H9 (cell line): ENCODE data around the gene HEXA. TPM values are rescaled to one million over a fixed set of nuclear protein-coding genes. Genes with fewer than 3 reads are reported as not detected.

Experiments
- DNase-seq: peaks from one replicate; pipeline ENCODE4 v3.0.0-alpha.2; 2017
- H2AFZ ChIP-seq: one replicate; pipeline ENCODE4 v1.6.1; 2013; ENCODE audit warnings: mild to moderate bottlenecking, low read length, control low read depth, moderate library complexity
- H2AK5ac ChIP-seq: 2 replicates; pipeline ENCODE4 v1.6.1; 2013; ENCODE audit warnings: low read length, control low read depth, mixed read lengths; ENCODE audit not compliant: insufficient read length
- H2BK120ac ChIP-seq: one replicate; pipeline ENCODE4 v1.6.1; 2013; ENCODE audit warnings: low read depth, mild to moderate bottlenecking, low read length, control low read depth, inconsistent platforms; ENCODE audit not compliant: poor library complexity, severe bottlenecking
- H2BK12ac ChIP-seq: 2 replicates; pipeline ENCODE4 v1.6.1; 2013; ENCODE audit warnings: low read length, control low read depth, mixed read lengths, low read depth; ENCODE audit not compliant: insufficient read length
- H2BK15ac ChIP-seq: 2 replicates; pipeline ENCODE4 v1.6.1; 2013; ENCODE audit warnings: low read depth, low read length, control low read depth
- H2BK20ac ChIP-seq: one replicate; pipeline ENCODE4 v1.6.1; 2013; ENCODE audit warnings: low read depth, mild to moderate bottlenecking, low read length, control low read depth, inconsistent platforms; ENCODE audit not compliant: poor library complexity, severe bottlenecking
- H2BK5ac ChIP-seq: 2 replicates; pipeline ENCODE4 v1.6.1; 2013; ENCODE audit warnings: low read length, control low read depth, mixed read lengths; ENCODE audit not compliant: insufficient read length
- H3K14ac ChIP-seq: 2 replicates; pipeline ENCODE4 v1.6.1; 2013; ENCODE audit warnings: low read length, control low read depth; ENCODE audit not compliant: insufficient read depth
- H3K18ac ChIP-seq: 2 replicates; pipeline ENCODE4 v1.6.1; 2013; ENCODE audit warnings: low read depth, mild to moderate bottlenecking, mixed read lengths, low read length, control low read depth; ENCODE audit not compliant: insufficient read length
- H3K23ac ChIP-seq: 2 replicates; pipeline ENCODE4 v1.6.1; 2013; ENCODE audit warnings: low read length, control low read depth, mixed read lengths, low read depth; ENCODE audit not compliant: insufficient read length
- H3K23me2 ChIP-seq: 2 replicates; pipeline ENCODE4 v1.6.1; 2013; ENCODE audit warnings: low read depth, mild to moderate bottlenecking, mixed read lengths, low read length, control low read depth; ENCODE audit not compliant: insufficient read length, poor library complexity, severe bottlenecking
- H3K27ac ChIP-seq: 2 replicates; pipeline ENCODE4 v1.5.1; 2013; ENCODE audit warnings: low read length, control low read depth, mixed read lengths, low read depth; ENCODE audit not compliant: insufficient read length
- H3K27me3 ChIP-seq: 2 replicates; pipeline ENCODE4 v1.6.1; 2013; ENCODE audit warnings: low read length, control low read depth, inconsistent platforms; ENCODE audit not compliant: insufficient read depth
- H3K4ac ChIP-seq: 2 replicates; pipeline ENCODE4 v1.6.1; 2013; ENCODE audit warnings: low read depth, mild to moderate bottlenecking, control low read depth, inconsistent platforms, low read length, moderate library complexity
- H3K4me1 ChIP-seq: 2 replicates; pipeline ENCODE4 v1.6.1; 2013; ENCODE audit warnings: low read length, control low read depth, inconsistent platforms; ENCODE audit not compliant: insufficient read depth
- H3K4me2 ChIP-seq: 2 replicates; pipeline ENCODE4 v1.6.1; 2013; ENCODE audit warnings: low read length, control low read depth, mixed read lengths; ENCODE audit not compliant: insufficient read length, insufficient read depth
- H3K56ac ChIP-seq: 2 replicates; pipeline ENCODE4 v1.6.1; 2013; ENCODE audit warnings: low read depth, mild to moderate bottlenecking, mixed read lengths, low read length, control low read depth; ENCODE audit not compliant: insufficient read length
- H3K79me1 ChIP-seq: 2 replicates; pipeline ENCODE4 v1.6.1; 2013; ENCODE audit warnings: low read depth, mild to moderate bottlenecking, moderate library complexity, low read length, control low read depth, inconsistent platforms; ENCODE audit not compliant: insufficient read depth, poor library complexity, severe bottlenecking
- H3K79me2 ChIP-seq: 2 replicates; pipeline ENCODE4 v1.6.1; 2013; ENCODE audit warnings: low read length, control low read depth, inconsistent platforms; ENCODE audit not compliant: insufficient read depth
- H3K9ac ChIP-seq: 2 replicates; pipeline ENCODE4 v1.6.1; 2013; ENCODE audit warnings: low read length, control low read depth, mixed read lengths; ENCODE audit not compliant: insufficient read length; ENCODE audit errors: extremely low read depth
- H3K9me3 ChIP-seq: one replicate; pipeline ENCODE4 v1.6.1; 2013; ENCODE audit warnings: low read depth, low read length, inconsistent platforms; ENCODE audit not compliant: control insufficient read depth
- H3T11ph ChIP-seq: one replicate; pipeline ENCODE4 v1.6.1; 2013; ENCODE audit warnings: mild to moderate bottlenecking, low read length, control low read depth, inconsistent platforms
- H4K20me1 ChIP-seq: one replicate; pipeline ENCODE4 v1.6.1; 2013; ENCODE audit not compliant: control insufficient read depth, insufficient read length, insufficient read depth
- H4K5ac ChIP-seq: 2 replicates; pipeline ENCODE4 v1.6.1; 2013; ENCODE audit warnings: low read depth, mild to moderate bottlenecking, mixed read lengths, low read length, control low read depth; ENCODE audit not compliant: insufficient read length
- H4K8ac ChIP-seq: replicated peaks from 2 replicates; pipeline ENCODE4 v1.6.1; 2013; ENCODE audit warnings: low read length, control low read depth, mixed read lengths, low read depth; ENCODE audit not compliant: insufficient read length
- H4K91ac ChIP-seq: 2 replicates; pipeline ENCODE4 v1.6.1; 2013; ENCODE audit warnings: low read depth, mild to moderate bottlenecking, moderate library complexity, mixed read lengths, low read length, control low read depth; ENCODE audit not compliant: insufficient read length
- H3K27ac Mint-ChIP-seq, 3 experiments: 2 replicates in 2 of 3; 3 replicates in 1 of 3; pipeline ENCODE4 v1.8.0; 2020 to 2021; ENCODE audit warnings: mixed read lengths in 3 of 3, mild to moderate bottlenecking in 1 of 3, moderate library complexity in 1 of 3
- H3K27me3 Mint-ChIP-seq: 2 replicates; pipeline ENCODE4 v1.8.0; 2021; ENCODE audit warnings: low read depth, mild to moderate bottlenecking, moderate library complexity, mixed read lengths
- H3K36me3 Mint-ChIP-seq, 3 experiments: 2 replicates in 2 of 3; 3 replicates in 1 of 3; pipeline ENCODE4 v1.8.0; 2020 to 2021; ENCODE audit warnings: low read depth in 3 of 3, mixed read lengths in 3 of 3; ENCODE audit not compliant: insufficient read depth in 1 of 3
- H3K4me1 Mint-ChIP-seq, 2 experiments: 2 replicates each; pipeline ENCODE4 v1.8.0; 2020; ENCODE audit warnings: mixed read lengths in 2 of 2
- H3K4me3 Mint-ChIP-seq, 2 experiments: 2 replicates in 1 of 2; 3 replicates in 1 of 2; pipeline ENCODE4 v1.8.0; 2020 to 2021; ENCODE audit warnings: mild to moderate bottlenecking in 2 of 2, mixed read lengths in 2 of 2, moderate library complexity in 1 of 2
- H3K9me3 Mint-ChIP-seq, 2 experiments: 2 replicates in 1 of 2; 3 replicates in 1 of 2; pipeline ENCODE4 v1.8.0; 2020; ENCODE audit warnings: mild to moderate bottlenecking in 2 of 2, mixed read lengths in 2 of 2, moderate library complexity in 1 of 2
- WGBS: extraction: QIAGEN DNeasy Blood & Tissue Kit; methylation state at CpG from one replicate; pipeline ENCODE4 v1.1.7; 2013; ENCODE audit warnings: missing lambda C conversion rate, low lambda C conversion rate, mixed read lengths; ENCODE audit not compliant: insufficient read length; ENCODE audit errors: extremely low coverage; 5-methylcytosine and 5-hydroxymethylcytosine counted together
- total RNA-seq: library from RNA; stranded (reverse); gene quantifications from 2 replicates; pipeline ENCODE4 v1.2.1, GENCODE V29; 2021
- TF ChIP-seq, protein P1 (sequence below): fragments of 200-600 bp; sonication (generic); conservative IDR thresholded peaks from 3 replicates; pipeline ENCODE4 v1.8.0; 2021; ENCODE audit warnings: antibody characterized with exemption, mild to moderate bottlenecking

The HEXA gene
- total RNA-seq, 1 experiment from 2014 or later, result 54.7 TPM

DNA sequence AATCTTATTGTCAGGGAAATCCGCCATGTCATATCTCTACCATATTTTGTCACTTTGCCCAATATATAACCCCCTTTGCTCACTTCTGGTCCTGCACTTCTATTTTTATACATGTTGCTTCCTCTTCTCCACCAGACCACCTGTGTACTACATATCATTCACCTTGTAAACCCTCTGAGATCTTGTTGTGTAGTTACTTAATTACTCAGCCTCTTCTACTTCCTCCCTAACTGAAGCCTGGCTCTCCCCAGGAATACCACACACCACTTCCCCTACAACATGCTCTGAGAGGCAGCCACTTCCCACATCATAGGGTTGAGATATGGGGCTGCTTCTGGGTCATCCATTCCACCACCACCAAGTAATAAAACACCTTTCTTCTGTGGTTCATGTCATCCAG, 10.0 kb downstream of the HEXA start:
- Histone ChIP-seq H4K20me1 (no peaks in the 10 kb centered on the region), H2BK20ac (no peak overlapping the region), H2BK12ac (no peak overlapping the region), H3K79me1 (peaks cover 3% of the 10 kb centered on the region), H3K79me2 (peaks cover 2% of the 10 kb centered on the region; the same call in 1 of the 2 replicates), H2BK120ac (no peak overlapping the region), H3K14ac (no peak overlapping the region), H3K9me3 (no peaks in the 10 kb centered on the region), H3K9ac (no peak overlapping the region), H3K18ac (no peak overlapping the region), H3K4ac (no peak overlapping the region), H3K4me2 (no peak overlapping the region), H4K5ac (no peak overlapping the region), H3T11ph (no peak overlapping the region), H3K23me2 (no peaks in the 10 kb centered on the region), H2AFZ (no peak overlapping the region), H3K27me3 (no peaks in the 10 kb centered on the region), H2AK5ac (no peak overlapping the region), H3K23ac (no peak overlapping the region), H4K8ac (no peak overlapping the region), H4K91ac (no peak overlapping the region), H2BK5ac (no peak overlapping the region), H3K4me1 (no peaks in the 10 kb centered on the region), H2BK15ac (no peak overlapping the region), H3K56ac (no peak overlapping the region), H3K27ac (no peak overlapping the region)
- TF ChIP-seq, protein P1, sequence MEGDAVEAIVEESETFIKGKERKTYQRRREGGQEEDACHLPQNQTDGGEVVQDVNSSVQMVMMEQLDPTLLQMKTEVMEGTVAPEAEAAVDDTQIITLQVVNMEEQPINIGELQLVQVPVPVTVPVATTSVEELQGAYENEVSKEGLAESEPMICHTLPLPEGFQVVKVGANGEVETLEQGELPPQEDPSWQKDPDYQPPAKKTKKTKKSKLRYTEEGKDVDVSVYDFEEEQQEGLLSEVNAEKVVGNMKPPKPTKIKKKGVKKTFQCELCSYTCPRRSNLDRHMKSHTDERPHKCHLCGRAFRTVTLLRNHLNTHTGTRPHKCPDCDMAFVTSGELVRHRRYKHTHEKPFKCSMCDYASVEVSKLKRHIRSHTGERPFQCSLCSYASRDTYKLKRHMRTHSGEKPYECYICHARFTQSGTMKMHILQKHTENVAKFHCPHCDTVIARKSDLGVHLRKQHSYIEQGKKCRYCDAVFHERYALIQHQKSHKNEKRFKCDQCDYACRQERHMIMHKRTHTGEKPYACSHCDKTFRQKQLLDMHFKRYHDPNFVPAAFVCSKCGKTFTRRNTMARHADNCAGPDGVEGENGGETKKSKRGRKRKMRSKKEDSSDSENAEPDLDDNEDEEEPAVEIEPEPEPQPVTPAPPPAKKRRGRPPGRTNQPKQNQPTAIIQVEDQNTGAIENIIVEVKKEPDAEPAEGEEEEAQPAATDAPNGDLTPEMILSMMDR, result no peak
- WGBS, result no CpG with 5 or more reads among the region's 1 CpG
- H3K36me3 Mint-ChIP-seq, result peaks cover 0 to 7% (median 3%) of the 10 kb centered on the region in 3 experiments; a peak in 3 of 7 replicates
- H3K27ac Mint-ChIP-seq, result no peak overlapping the region
- H3K9me3 Mint-ChIP-seq, result no peaks in the 10 kb centered on the region
- no peaks in the 10 kb centered on the region for H3K27me3 Mint-ChIP-seq
- no peak overlapping the region for H3K4me3 Mint-ChIP-seq
- DNase-seq, result no peak
- no peaks in the 10 kb centered on the region for H3K4me1 Mint-ChIP-seq
